Endothelial cell of umbilical vein (primary cell): ENCODE results near the gene CTBP1. TPM values are rescaled to one million over a fixed set of nuclear protein-coding genes. Genes with fewer than 3 reads are reported as not detected.

ENCODE experiments used
- BruUV-seq: library from RNA; stranded (reverse); fragments of 400-500 nt; replicated peaks from 2 replicates; lab custom pipeline; 2021; lab: Mats Ljungman, UMichigan
- CTCF ChIA-PET: fragments of 300-600, 350-600 bp; sonication (Branson Sonifier 250); formaldehyde crosslinking; loops from one replicate; lab custom pipeline; 2021; ENCODE audit warnings: antibody characterized with exemption, inconsistent platforms; lab: Charles Lee
- POLR2A ChIA-PET: fragments of 300-600, 350-600 bp; sonication (Branson Sonifier 250); formaldehyde crosslinking; loops from one replicate; lab custom pipeline; 2021; ENCODE audit warnings: antibody characterized with exemption, inconsistent platforms; lab: Charles Lee
- DNase-seq: peaks from one replicate; pipeline ENCODE4 v3.0.0-alpha.2; 2011; ENCODE audit warnings: low read depth, low spot score
- FAIRE-seq: peaks from 2 replicates; lab custom pipeline; 2011; peaks lifted over from hg19 to GRCh38; lab: Jason Lieb, UNC
- H2AFZ ChIP-seq: 2 replicates; pipeline ENCODE4 v1.6.0; 2012; ENCODE audit warnings: low read depth, low read length, control low read depth, inconsistent platforms
- H3K27ac ChIP-seq: 2 replicates; pipeline ENCODE4 v1.5.1; 2011; ENCODE audit warnings: low read depth, mild to moderate bottlenecking, control low read depth, low read length, moderate library complexity; ENCODE audit not compliant: insufficient read depth
- H3K27me3 ChIP-seq, 2 experiments: 2 replicates each; pipeline versions ENCODE4 v1.6.0 to v1.6.1; 2011; ENCODE audit warnings: low read length in 2 of 2, mixed read lengths in 1 of 2; ENCODE audit not compliant: control insufficient read depth in 2 of 2, insufficient read depth in 2 of 2
- H3K36me3 ChIP-seq, 2 experiments: 2 replicates in 1 of 2; 3 replicates in 1 of 2; pipeline ENCODE4 v1.5.1; 2011; ENCODE audit warnings: low read length in 2 of 2, mild to moderate bottlenecking in 1 of 2, moderate library complexity in 1 of 2; ENCODE audit not compliant: control insufficient read depth in 2 of 2, insufficient read depth in 2 of 2; ENCODE audit errors: extremely low read depth in 1 of 2
- H3K4me1 ChIP-seq: 3 replicates; pipeline ENCODE4 v1.5.1; 2011; ENCODE audit warnings: mild to moderate bottlenecking, low read length; ENCODE audit not compliant: control insufficient read depth, insufficient read depth; ENCODE audit errors: extremely low read depth
- H3K4me2 ChIP-seq: 2 replicates; pipeline ENCODE4 v1.6.1; 2011; ENCODE audit warnings: low read length, control low read depth, mixed read lengths; ENCODE audit not compliant: insufficient read depth
- H3K4me3 ChIP-seq, 3 experiments: fragments of 200-600 bp in 1 of 3; sonication (generic), shearing (Covaris generic) in 1 of 3; replicated peaks in 1 of 3; 2 replicates each; pipeline ENCODE4 v1.5.1; 2011 to 2016; ENCODE audit warnings: control low read depth in 3 of 3, low read length in 3 of 3, mild to moderate bottlenecking in 2 of 3, inconsistent platforms in 1 of 3, low read depth in 1 of 3, moderate library complexity in 1 of 3; ENCODE audit not compliant: insufficient read depth in 1 of 3
- H3K79me2 ChIP-seq: 2 replicates; pipeline ENCODE4 v1.6.0; 2012; ENCODE audit warnings: low read length, inconsistent platforms; ENCODE audit not compliant: control insufficient read depth, insufficient read depth
- H3K9ac ChIP-seq: replicated peaks from 2 replicates; pipeline ENCODE3; 2011; ENCODE audit warnings: low read length, control low read depth; ENCODE audit not compliant: insufficient read depth; ENCODE audit errors: extremely low read depth
- H3K9me1 ChIP-seq: replicated peaks from 3 replicates; pipeline ENCODE4 v1.6.0; 2011; ENCODE audit warnings: mild to moderate bottlenecking, low read length; ENCODE audit not compliant: control insufficient read depth, insufficient read depth; ENCODE audit errors: extremely low read depth
- H3K9me3 ChIP-seq: replicated peaks from 2 replicates; pipeline ENCODE4 v1.5.1; 2012; ENCODE audit warnings: low read length, inconsistent platforms; ENCODE audit not compliant: control insufficient read depth, insufficient read depth
- H4K20me1 ChIP-seq: replicated peaks from 2 replicates; pipeline ENCODE3; 2011; ENCODE audit warnings: mild to moderate bottlenecking, low read length; ENCODE audit not compliant: control insufficient read depth, insufficient read depth; ENCODE audit errors: extremely low read depth
- CTCF ChIP-seq, 2 donors: IDR thresholded peaks; 1 replicate in 1 of 2; 2 replicates in 1 of 2; pipeline ENCODE4 v1.5.1; 2011; ENCODE audit warnings: low read length in 2 of 2, mild to moderate bottlenecking in 2 of 2, moderate library complexity in 2 of 2, control low read depth in 1 of 2, inconsistent platforms in 1 of 2, low read depth in 1 of 2; ENCODE audit not compliant: insufficient read depth in 1 of 2; ENCODE audit errors: extremely low read depth in 1 of 2
- EZH2 ChIP-seq: IDR thresholded peaks from 2 replicates; pipeline ENCODE4 v1.6.1; 2012; ENCODE audit warnings: borderline replicate concordance, low read depth, mild to moderate bottlenecking, moderate library complexity, low read length, inconsistent platforms; ENCODE audit not compliant: severe bottlenecking
- FOS ChIP-seq: IDR thresholded peaks from 2 replicates; pipeline ENCODE4 v1.6.1; 2011; ENCODE audit warnings: mild to moderate bottlenecking, low read length, moderate library complexity, borderline replicate concordance; ENCODE audit not compliant: insufficient read depth
- GATA2 ChIP-seq: IDR thresholded peaks from 2 replicates; pipeline ENCODE4 v1.7.0; 2011; ENCODE audit warnings: low read depth, mild to moderate bottlenecking, moderate library complexity, mixed read lengths, low read length; ENCODE audit not compliant: insufficient read length, insufficient read depth
- JUN ChIP-seq: IDR thresholded peaks from 2 replicates; pipeline ENCODE4 v1.6.1; 2011; ENCODE audit warnings: borderline replicate concordance, low read depth; ENCODE audit not compliant: insufficient read length, insufficient read depth
- MYC ChIP-seq: IDR thresholded peaks from one replicate; pipeline ENCODE4 v1.6.1; 2011; ENCODE audit warnings: mild to moderate bottlenecking, low read depth, low read length
- POLR2A ChIP-seq: IDR thresholded peaks from 2 replicates; pipeline ENCODE4 v1.6.1; 2012; ENCODE audit warnings: low read depth, mild to moderate bottlenecking, control low read depth, low read length
- POLR2AphosphoS5 ChIP-seq: IDR thresholded peaks from 2 replicates; pipeline ENCODE4 v1.6.1; 2012; ENCODE audit warnings: low read depth, mild to moderate bottlenecking, control low read depth, low read length, moderate library complexity; ENCODE audit not compliant: insufficient read depth
- dilution Hi-C: fragments of 300-500 bp; cut with MboI; formaldehyde crosslinking; loops from one replicate; pipeline ENCODE4 v1.15.0; 2019; ENCODE audit warnings: low sequenced_read_pairs; ENCODE audit not compliant: extremely low pct_ligation_motif_present
- intact Hi-C: fragments of 100-400 bp; cut with micrococcal nuclease; formaldehyde crosslinking; loops from one replicate; pipeline ENCODE4 v1.10.0; 2022
- polyA plus RNA-seq, 4 experiments: library from polyadenylated mRNA; depleted of rRNA in 3 of 4; stranded (reverse) in 3 of 4; unstranded in 1 of 4; fragments of >200 nt; gene quantifications; 2 replicates each; pipeline versions ENCODE4 v1.2.1 to v1.2.3, GENCODE V29; 2011 to 2012; ENCODE audit warnings: missing spikeins in 1 of 4
- total RNA-seq: library from RNA; stranded (reverse); gene quantifications from 2 replicates; pipeline ENCODE4 v1.2.3, GENCODE V29; 2021
- TF ChIP-seq, protein P1 (sequence below): IDR thresholded peaks from 2 replicates; pipeline ENCODE4 v1.6.1; 2011; ENCODE audit not compliant: insufficient read depth, insufficient read length

Gene CTBP1
- total and polyA plus RNA-seq, 2 donors (not counting 3 experiments of a cell fraction or from before 2014, with no cell fraction given) = 165 to 167 TPM

- H3K4me1 ChIP-seq = no peaks in the 10 kb centered on the region
- no peaks in the 10 kb centered on the region for H3K9me1 ChIP-seq
- DNase-seq (no peak), FAIRE-seq (no peak)
- H3K79me2 ChIP-seq = no peaks in the 10 kb centered on the region
- CTCF ChIA-PET = no interaction called here
- H4K20me1 ChIP-seq = no peaks in the 10 kb centered on the region
- H3K9ac ChIP-seq = no peak overlapping the region
- H3K9me3 ChIP-seq = no peaks in the 10 kb centered on the region
- intact Hi-C loops (no loop called here), dilution Hi-C loops (no loop called here)
- POLR2A ChIA-PET = no interaction called here
- TF ChIP-seq JUN = no peak
- TF ChIP-seq, protein P1, sequence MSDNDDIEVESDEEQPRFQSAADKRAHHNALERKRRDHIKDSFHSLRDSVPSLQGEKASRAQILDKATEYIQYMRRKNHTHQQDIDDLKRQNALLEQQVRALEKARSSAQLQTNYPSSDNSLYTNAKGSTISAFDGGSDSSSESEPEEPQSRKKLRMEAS = no peak
- TF ChIP-seq POLR2A = no peak
- no peak for TF ChIP-seq EZH2
- no peak for TF ChIP-seq MYC
- no peak for TF ChIP-seq POLR2AphosphoS5
- TF ChIP-seq GATA2 = no peak
- TF ChIP-seq CTCF (IDR thresholded peaks at IDR 0.05; ENCODE audit: extremely low read depth in 1 of 2, insufficient read depth in 1 of 2, low read depth in 1 of 2, low read length in 2 of 2) = no peak
- no peak for TF ChIP-seq FOS
- H3K4me2 ChIP-seq = no peak overlapping the region
- H3K27ac ChIP-seq = no peak overlapping the region
- peaks cover 13 to 21% of the 10 kb centered on the region in 2 experiments for H3K27me3 ChIP-seq
- H3K36me3 ChIP-seq = no peaks in the 10 kb centered on the region
- H3K4me3 ChIP-seq = no peak overlapping the region
- no peak overlapping the region for H2AFZ ChIP-seq
- BruUV-seq = no TSS peak
Observed at GRCh38 chr4:1179089-1179441, 69.9 kb downstream of the CTBP1 start.
